ENCODE measurements around the gene SBF2. TPM values are rescaled to one million over a fixed set of nuclear protein-coding genes. Genes with fewer than 3 reads are reported as not detected.

Gene SBF2
- total RNA-seq, 4 donors from 2014 or later: 67.5 to 92.9 (median 71.6) TPM

DNA sequence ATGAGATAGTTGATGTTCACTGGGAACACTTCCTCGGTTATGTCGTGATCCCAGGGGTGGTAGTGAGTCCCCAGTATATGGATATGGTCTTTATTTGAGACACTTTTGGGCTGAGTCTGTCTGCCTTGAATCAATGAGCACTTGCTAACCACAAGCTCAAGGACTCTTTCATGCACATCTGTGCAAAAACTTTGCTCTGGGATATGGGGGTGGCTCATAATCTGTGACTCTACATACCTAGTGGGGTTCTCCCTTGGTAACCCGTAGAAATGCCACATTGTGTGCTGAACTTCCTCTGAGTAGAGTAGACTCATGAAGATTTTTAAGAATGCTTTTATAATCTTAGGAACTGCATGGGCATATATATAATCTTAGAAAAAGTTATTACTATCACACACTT, 560.8 kb downstream of the SBF2 start:
- Histone ChIP-seq H3K9me3 (no peaks in the 10 kb centered on the region), H3K27ac (no peak overlapping the region), H3K4me1 (peaks cover 7 to 11% of the 10 kb centered on the region in 2 donors), H3K36me3 (peaks cover 19 to 31% of the 10 kb centered on the region in 2 donors), H3K4me3 (replicated peaks in 1 of 3) (no peak overlapping the region), H3K27me3 (no peaks in the 10 kb centered on the region)
- TF ChIP-seq POLR2A (IDR thresholded peaks at IDR 0.05): no peak
- TF ChIP-seq, protein P1, sequence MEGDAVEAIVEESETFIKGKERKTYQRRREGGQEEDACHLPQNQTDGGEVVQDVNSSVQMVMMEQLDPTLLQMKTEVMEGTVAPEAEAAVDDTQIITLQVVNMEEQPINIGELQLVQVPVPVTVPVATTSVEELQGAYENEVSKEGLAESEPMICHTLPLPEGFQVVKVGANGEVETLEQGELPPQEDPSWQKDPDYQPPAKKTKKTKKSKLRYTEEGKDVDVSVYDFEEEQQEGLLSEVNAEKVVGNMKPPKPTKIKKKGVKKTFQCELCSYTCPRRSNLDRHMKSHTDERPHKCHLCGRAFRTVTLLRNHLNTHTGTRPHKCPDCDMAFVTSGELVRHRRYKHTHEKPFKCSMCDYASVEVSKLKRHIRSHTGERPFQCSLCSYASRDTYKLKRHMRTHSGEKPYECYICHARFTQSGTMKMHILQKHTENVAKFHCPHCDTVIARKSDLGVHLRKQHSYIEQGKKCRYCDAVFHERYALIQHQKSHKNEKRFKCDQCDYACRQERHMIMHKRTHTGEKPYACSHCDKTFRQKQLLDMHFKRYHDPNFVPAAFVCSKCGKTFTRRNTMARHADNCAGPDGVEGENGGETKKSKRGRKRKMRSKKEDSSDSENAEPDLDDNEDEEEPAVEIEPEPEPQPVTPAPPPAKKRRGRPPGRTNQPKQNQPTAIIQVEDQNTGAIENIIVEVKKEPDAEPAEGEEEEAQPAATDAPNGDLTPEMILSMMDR (IDR thresholded peaks at IDR 0.05): no peak
- WGBS, 2 donors: 96 to 97% methylated on average over 3 of the region's 3 CpGs
- no peak for DNase-seq
- intact Hi-C loops (cut with DNase I): no loop called here

DNA sequence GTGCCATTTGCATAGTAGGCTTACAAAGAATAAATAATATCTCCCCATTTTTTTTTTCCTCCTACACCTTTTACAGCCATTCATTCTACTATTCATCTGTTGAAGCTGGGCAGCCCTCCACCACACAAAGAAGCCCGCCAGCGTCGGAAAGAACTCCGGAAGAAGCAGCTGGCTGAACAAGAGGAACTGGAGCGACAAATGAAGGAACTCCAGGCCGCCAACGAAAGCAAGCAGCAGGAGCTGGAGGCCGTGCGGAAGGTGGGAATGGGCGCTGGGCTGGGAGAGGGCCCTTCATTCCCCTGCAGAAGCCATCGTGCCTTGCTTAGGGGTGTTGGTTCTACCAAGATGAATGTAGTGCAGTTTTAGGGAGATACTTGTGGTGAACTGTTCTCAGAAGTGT, 561.6 kb downstream of the SBF2 start:
- TF ChIP-seq, protein P1 (IDR thresholded peaks at IDR 0.05): no peak
- TF ChIP-seq POLR2A (IDR thresholded peaks at IDR 0.05): no peak
- Histone ChIP-seq H3K36me3 (peaks cover 23 to 31% of the 10 kb centered on the region in 2 donors), H3K4me1 (peaks cover 7 to 11% of the 10 kb centered on the region in 2 donors), H3K9me3 (no peaks in the 10 kb centered on the region), H3K27ac (no peak overlapping the region), H3K4me3 (replicated peaks in 1 of 3) (no peak overlapping the region), H3K27me3 (no peaks in the 10 kb centered on the region)
- intact Hi-C loops (cut with DNase I): no loop called here
- DNase-seq: no peak
- 85 to 93% methylated on average over 11 of the region's 11 CpGs for WGBS, 2 donors

DNA sequence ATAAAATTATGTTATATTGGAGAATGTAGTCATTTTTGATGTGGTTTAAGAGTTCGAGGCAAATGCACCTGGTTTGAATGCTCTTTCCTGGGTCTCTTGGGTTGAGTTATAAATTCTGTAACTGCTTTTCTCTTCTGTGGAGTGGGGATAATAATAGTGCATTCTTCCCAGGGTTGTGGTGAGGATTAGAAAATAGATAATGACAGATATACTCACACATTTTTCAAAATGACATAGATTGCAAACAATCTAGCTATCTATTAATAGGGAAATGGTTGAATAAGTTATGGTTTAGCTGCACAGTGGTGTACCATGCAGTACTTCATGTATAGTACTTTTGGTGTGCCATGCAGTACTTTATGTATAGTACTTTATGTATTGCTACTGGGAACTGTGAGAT, 562.8 kb downstream of the SBF2 start:
- WGBS, 2 donors: 94 to 100% methylated on average over 1 of the region's 1 CpG
- H3K4me1 ChIP-seq: peaks cover 0 to 3% of the 10 kb centered on the region in 2 donors
- H3K9me3 ChIP-seq: no peaks in the 10 kb centered on the region
- intact Hi-C loops (cut with DNase I): no loop called here
- no peak overlapping the region for H3K27ac ChIP-seq
- no peaks in the 10 kb centered on the region for H3K27me3 ChIP-seq
- peaks cover 19 to 30% of the 10 kb centered on the region in 2 donors for H3K36me3 ChIP-seq
- no peak overlapping the region for H3K4me3 ChIP-seq (replicated peaks in 1 of 3)
- no peak for DNase-seq
- TF ChIP-seq, protein P1 (IDR thresholded peaks at IDR 0.05): no peak
- no peak for TF ChIP-seq POLR2A (IDR thresholded peaks at IDR 0.05)

Small RNAs within 50 kb of the gene (small RNA-seq; reads per million reads assigned to genes)
- gene AC080023.2: not detected
- not detected for gene RNU7-28P

Other genes starting within 250 kb of the SBF2 start
- 10 to 100 TPM in 3 of 4 donors, 1 to 10 TPM in 1; 8.0 to 69.1 (median 20.5) TPM for gene ADM, start 10.9 kb upstream of the SBF2 start, total RNA-seq
- gene AMPD3, start 161.0 kb upstream of the SBF2 start, total RNA-seq: 10 to 100 TPM in 2 of 4 donors, 1 to 10 TPM in 2; 3.8 to 13.0 (median 7.6) TPM
- 10 to 100 TPM; 32.4 to 45.3 (median 40.7) TPM for gene RNF141, start 247.0 kb upstream of the SBF2 start, total RNA-seq